BE2C (cell line): ENCODE measurements around the gene MYOZ1.

Source experiments
- DNase-seq: peaks from one replicate; pipeline ENCODE4 v3.0.0-alpha.2; 2020
- H3K27me3 ChIP-seq: fragments of 250-450 bp; sonication (Bioruptor Pico); 2 replicates; pipeline ENCODE4 v1.5.1; 2020; ENCODE audit warnings: mild to moderate bottlenecking
- H3K36me3 ChIP-seq: fragments of 250-450 bp; sonication (Bioruptor Pico); 2 replicates; pipeline ENCODE4 v1.5.1; 2020; ENCODE audit warnings: mild to moderate bottlenecking
- H3K4me1 ChIP-seq: fragments of 250-450 bp; sonication (Bioruptor Pico); 2 replicates; pipeline ENCODE4 v1.5.1; 2020
- H3K4me3 ChIP-seq: 2 replicates; pipeline ENCODE4 v1.5.1; 2011; ENCODE audit warnings: low read depth, low read length
- H3K9me3 ChIP-seq: fragments of 250-450 bp; sonication (Bioruptor Pico); 2 replicates; pipeline ENCODE4 v1.5.1; 2020
- CTCF ChIP-seq: IDR thresholded peaks from 2 replicates; pipeline ENCODE4 v1.5.1; 2012; ENCODE audit warnings: mild to moderate bottlenecking, low read depth, low read length

Gene MYOZ1

GRCh38 chr10:73589563-73590126 lies 51.6 kb downstream of the MYOZ1 start:
- no peak overlapping the region for H3K4me3 ChIP-seq
- no peaks in the 10 kb centered on the region for H3K27me3 ChIP-seq
- no peak for DNase-seq
- no peak for TF ChIP-seq CTCF
- no peaks in the 10 kb centered on the region for H3K9me3 ChIP-seq
- H3K4me1 ChIP-seq: peaks cover 5% of the 10 kb centered on the region; the same call in 1 of the 2 replicates
- H3K36me3 ChIP-seq: no peaks in the 10 kb centered on the region

- Histone ChIP-seq H3K36me3 (no peaks in the 10 kb centered on the region), H3K9me3 (no peaks in the 10 kb centered on the region), H3K4me1 (peaks cover 5% of the 10 kb centered on the region; the same call in 1 of the 2 replicates), H3K27me3 (no peaks in the 10 kb centered on the region), H3K4me3 (no peak overlapping the region)
- no peak for DNase-seq
- no peak for TF ChIP-seq CTCF
These were observed 52.6 kb downstream of the MYOZ1 start for GRCh38 chr10:73588656-73589055.

- no peaks in the 10 kb centered on the region for H3K27me3 ChIP-seq
- no peak for DNase-seq
- peaks cover 5% of the 10 kb centered on the region; the same call in 1 of the 2 replicates for H3K4me1 ChIP-seq
- no peak for TF ChIP-seq CTCF
- H3K9me3 ChIP-seq: no peaks in the 10 kb centered on the region
- H3K4me3 ChIP-seq: no peak overlapping the region
- no peaks in the 10 kb centered on the region for H3K36me3 ChIP-seq
These were observed 54.7 kb downstream of the MYOZ1 start for GRCh38 chr10:73586583-73586984.

GRCh38 chr10:73585327-73585726 lies 55.9 kb downstream of the MYOZ1 start:
- Histone ChIP-seq H3K4me3 (no peak overlapping the region), H3K27me3 (no peaks in the 10 kb centered on the region), H3K36me3 (no peaks in the 10 kb centered on the region), H3K9me3 (no peaks in the 10 kb centered on the region), H3K4me1 (no peaks in the 10 kb centered on the region)
- no peak for TF ChIP-seq CTCF
- DNase-seq: no peak

GRCh38 chr10:73584737-73585136 lies 56.5 kb downstream of the MYOZ1 start:
- Histone ChIP-seq H3K27me3 (no peaks in the 10 kb centered on the region), H3K4me1 (no peaks in the 10 kb centered on the region), H3K4me3 (no peak overlapping the region), H3K36me3 (no peaks in the 10 kb centered on the region), H3K9me3 (no peaks in the 10 kb centered on the region)
- no peak for TF ChIP-seq CTCF
- DNase-seq: no peak

- Histone ChIP-seq H3K4me3 (no peak overlapping the region), H3K36me3 (no peaks in the 10 kb centered on the region), H3K9me3 (no peaks in the 10 kb centered on the region), H3K4me1 (no peaks in the 10 kb centered on the region), H3K27me3 (no peaks in the 10 kb centered on the region)
- no peak for DNase-seq
- TF ChIP-seq CTCF: no peak
These were observed 59.4 kb downstream of the MYOZ1 start for GRCh38 chr10:73581918-73582317.
